Measurements from ENCODE around the gene FGF8.

The FGF8 gene

DNA sequence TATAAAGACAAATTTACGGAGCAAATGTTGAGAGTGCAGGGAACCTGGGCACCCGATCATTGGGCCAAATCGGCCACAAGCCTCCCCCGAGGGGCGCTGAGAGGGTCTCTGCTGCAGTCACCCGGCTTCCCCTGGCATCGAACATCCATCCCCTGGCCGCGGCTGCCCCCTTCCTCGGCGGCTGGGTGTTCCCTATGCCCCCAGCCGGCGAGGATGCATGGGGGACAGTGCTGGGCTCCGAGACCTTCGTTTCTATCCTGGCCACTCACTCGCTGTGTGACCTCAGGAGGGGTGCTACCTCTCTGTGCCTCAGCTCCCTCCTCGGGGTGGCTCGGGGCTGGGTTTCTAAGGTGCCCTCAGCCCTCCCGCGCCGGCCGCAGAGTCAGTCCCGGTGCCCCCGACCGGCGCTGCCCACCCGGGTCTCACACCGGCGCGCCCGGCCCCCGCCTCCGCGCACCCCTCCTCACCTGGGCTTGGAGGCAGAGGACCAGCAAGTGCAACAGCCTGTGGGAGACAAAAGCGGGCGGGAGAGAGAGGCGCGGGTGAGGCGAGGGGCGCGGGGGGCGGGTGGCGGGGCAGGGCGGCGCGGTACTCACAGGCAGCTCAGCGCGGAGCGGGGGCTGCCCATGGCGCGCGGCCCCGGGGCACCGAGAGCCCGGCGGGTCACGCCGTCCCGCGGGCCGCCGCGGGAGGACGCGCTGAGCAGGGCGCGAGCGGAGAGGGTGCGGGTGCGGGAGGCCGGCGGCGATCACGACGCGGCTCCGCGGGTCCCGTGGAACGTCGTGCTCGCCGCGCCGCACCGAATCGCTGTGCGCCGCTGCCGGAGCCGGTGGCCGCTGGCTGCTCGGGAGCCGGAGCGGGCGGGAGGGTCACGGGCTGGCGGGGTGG is at the start of gene FGF8:
FGF8 (minus strand) TSS at position 842 of the 888 bp plus-strand sequence; CDS start at position 628, 214 bp downstream.
- TF ChIP-seq, protein P1, sequence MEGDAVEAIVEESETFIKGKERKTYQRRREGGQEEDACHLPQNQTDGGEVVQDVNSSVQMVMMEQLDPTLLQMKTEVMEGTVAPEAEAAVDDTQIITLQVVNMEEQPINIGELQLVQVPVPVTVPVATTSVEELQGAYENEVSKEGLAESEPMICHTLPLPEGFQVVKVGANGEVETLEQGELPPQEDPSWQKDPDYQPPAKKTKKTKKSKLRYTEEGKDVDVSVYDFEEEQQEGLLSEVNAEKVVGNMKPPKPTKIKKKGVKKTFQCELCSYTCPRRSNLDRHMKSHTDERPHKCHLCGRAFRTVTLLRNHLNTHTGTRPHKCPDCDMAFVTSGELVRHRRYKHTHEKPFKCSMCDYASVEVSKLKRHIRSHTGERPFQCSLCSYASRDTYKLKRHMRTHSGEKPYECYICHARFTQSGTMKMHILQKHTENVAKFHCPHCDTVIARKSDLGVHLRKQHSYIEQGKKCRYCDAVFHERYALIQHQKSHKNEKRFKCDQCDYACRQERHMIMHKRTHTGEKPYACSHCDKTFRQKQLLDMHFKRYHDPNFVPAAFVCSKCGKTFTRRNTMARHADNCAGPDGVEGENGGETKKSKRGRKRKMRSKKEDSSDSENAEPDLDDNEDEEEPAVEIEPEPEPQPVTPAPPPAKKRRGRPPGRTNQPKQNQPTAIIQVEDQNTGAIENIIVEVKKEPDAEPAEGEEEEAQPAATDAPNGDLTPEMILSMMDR (IDR thresholded peaks at IDR 0.05; ENCODE audit: low read depth, low read length), result no peak
- DNase-seq (ENCODE audit: extremely low read depth, low read depth), result no peak

- TF ChIP-seq, protein P1 (IDR thresholded peaks at IDR 0.05; ENCODE audit: low read depth, low read length), result no peak
- DNase-seq (ENCODE audit: extremely low read depth, low read depth), result no peak
Observed at GRCh38 chr10:101824736-101825135, 48.8 kb upstream of the FGF8 start.

DNA sequence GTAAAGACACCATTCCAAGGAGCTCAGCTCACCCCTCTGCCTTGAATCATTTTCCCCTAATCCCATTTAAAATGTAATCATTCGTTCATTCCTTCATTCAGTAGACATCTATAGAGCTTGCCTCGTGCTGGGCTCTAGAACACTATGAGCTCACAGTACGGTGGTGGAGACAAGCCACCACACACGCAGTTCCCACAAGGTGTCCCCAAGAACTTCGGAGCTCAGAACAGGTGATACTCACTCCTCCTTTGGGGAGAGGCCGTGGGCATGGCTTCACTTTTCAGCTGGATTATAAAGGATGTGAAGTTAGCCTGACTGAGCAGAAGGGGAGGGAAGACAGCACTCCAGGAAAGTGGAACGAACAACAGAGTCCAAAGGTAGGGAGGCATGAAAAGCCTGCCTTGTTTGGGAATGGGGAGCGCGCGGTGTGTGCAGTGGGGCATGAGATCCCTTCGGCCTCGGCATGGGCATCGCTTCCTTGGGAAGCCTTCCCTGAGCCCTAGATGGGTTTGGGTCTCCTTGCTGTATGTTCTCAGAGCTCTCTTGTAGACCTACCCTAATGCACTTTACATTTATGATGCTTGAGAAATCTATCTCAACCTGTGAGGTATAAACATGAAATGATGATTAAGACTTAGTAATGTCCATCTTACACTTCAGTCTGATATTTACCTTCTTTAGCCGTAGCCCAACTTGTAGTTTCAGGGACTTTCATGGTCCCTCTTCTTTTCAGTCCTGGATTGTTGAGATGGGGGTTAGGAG is 43.1 kb upstream of the FGF8 start:
- DNase-seq (ENCODE audit: extremely low read depth, low read depth), result no peak

GRCh38 chr10:101818119-101818871 is 42.4 kb upstream of the FGF8 start, which contains the start of gene OGA:
Gene OGA (minus strand): TSS chr10:101818444. CDS start chr10:101818022, 422 bp downstream.
- TF ChIP-seq, protein P1 (IDR thresholded peaks at IDR 0.05; ENCODE audit: low read depth, low read length), result no peak
- peak; percentile 100 for DNase-seq (ENCODE audit: extremely low read depth, low read depth)

More for the DNA sequence above, 43.1 kb upstream of the FGF8 start:
- TF ChIP-seq, protein P1 (IDR thresholded peaks at IDR 0.05; ENCODE audit: low read depth, low read length), result no peak

DNA sequence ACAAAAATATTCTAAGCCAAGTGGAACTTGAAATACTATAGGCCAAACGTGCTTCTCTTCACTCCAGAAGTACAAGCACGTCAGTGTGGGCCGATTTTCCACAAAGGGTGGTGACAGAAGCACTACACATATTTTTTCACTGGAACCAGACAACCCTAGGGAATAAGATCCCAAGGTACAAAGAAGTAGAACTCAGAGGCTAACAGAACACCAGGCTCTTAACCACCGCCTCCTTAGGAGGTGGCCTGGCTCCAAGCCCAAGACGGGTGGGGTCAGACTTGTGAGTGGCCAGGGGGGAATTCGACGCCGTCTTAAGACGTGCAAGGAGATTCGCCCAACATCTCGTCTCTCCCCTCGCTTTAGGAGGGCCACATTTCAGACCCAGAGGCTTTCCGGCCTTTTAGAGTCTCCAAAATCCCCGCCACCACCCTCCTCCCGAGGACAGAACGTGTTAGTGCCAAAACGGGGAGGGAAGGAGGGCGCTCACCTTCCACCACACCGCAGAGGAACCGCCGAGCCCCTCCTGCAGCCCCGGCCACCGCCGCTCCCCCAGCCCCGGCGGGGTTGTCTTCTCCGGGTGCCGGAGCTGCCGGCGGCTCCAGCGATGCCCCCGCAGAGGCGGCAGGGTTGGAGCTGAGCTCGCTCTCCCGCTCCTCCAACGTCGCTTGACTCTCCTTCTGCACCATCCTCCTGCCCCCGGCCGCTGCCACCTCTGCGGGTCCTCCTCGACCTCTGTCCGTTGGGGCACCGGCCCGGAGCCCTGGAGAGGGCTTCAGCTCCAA is 41.6 kb upstream of the FGF8 start:
- TF ChIP-seq, protein P1 (IDR thresholded peaks at IDR 0.05; ENCODE audit: low read depth, low read length), result no peak
- DNase-seq (ENCODE audit: extremely low read depth, low read depth), result peak; percentile 92

DNA sequence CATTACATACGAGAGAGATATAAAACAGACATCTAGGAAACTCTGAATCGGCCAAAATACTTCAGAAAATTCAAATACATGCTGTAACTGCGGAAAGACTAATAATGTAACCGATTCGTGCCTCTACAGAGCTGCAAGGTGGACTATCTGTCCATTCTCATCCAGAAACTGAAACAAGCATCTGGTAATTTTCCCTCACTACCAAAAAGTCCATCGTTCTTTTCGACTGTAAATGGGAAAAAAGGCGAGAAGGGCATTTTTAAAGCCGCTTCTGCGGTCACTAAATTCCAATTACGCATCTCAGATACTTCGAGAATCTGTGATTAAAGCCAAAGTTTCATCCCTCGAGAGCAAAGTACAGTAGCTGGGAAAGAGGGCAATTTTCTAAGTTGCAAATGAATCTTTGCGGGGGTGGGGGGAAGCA is 41.0 kb upstream of the FGF8 start:
- TF ChIP-seq, protein P1 (IDR thresholded peaks at IDR 0.05; ENCODE audit: low read depth, low read length), result no peak
- no peak for DNase-seq (ENCODE audit: extremely low read depth, low read depth)

Data from AG09319 (cell line).